ENCODE data around the gene RNF152.

- TF ChIP-seq CTCF (IDR thresholded peaks at IDR 0.05) (no peak), POLR2A (IDR thresholded peaks at IDR 0.05) (no peak), POLR2AphosphoS5 (IDR thresholded peaks at IDR 0.05) (no peak)
These were observed at the start of gene RNF152 for GRCh38 chr18:61892683-61893308.

All from sigmoid colon (tissue), 4 donors.